HG02759 (cell line): ENCODE measurements around the gene BOK.

Source experiments
- ATAC-seq: cut with Tn5 transposase; IDR thresholded peaks from one replicate; pipeline ENCODE4 v1.9.1; 2021; ENCODE audit warnings: mild to moderate bottlenecking, moderate library complexity; ENCODE audit not compliant: unreplicated experiment

BOK gene

GRCh38 chr2:241617431-241618154, 59.0 kb downstream of the BOK start:
- ATAC-seq, result peak; percentile 47

- no peak for ATAC-seq
Measured at GRCh38 chr2:241618296-241618805, 59.8 kb downstream of the BOK start.

- ATAC-seq, result no peak
Measured at GRCh38 chr2:241618829-241619228, 60.3 kb downstream of the BOK start.

GRCh38 chr2:241619597-241620418, 61.3 kb downstream of the BOK start:
- ATAC-seq, result no peak

- no peak for ATAC-seq
Measured at GRCh38 chr2:241620419-241620769, 61.8 kb downstream of the BOK start.
